Spleen (tissue), 11 donors: ENCODE results near the gene ATL2. TPM values are rescaled to one million over a fixed set of nuclear protein-coding genes. Genes with fewer than 3 reads are reported as not detected.

Source experiments
- DNase-seq: peaks from one replicate; pipeline ENCODE4 v3.0.0-alpha.2; 2020
- H3K27ac ChIP-seq, 8 donors: fragments of 200-600 bp; sonication (generic) in 7 of 8; 1 replicate in 4 of 8; 2 replicates in 4 of 8; pipeline versions ENCODE4 v1.5.0 to v1.8.0; 2016 to 2021; ENCODE audit warnings: inconsistent platforms in 4 of 8, mild to moderate bottlenecking in 4 of 8, moderate library complexity in 1 of 8
- H3K27me3 ChIP-seq, 7 donors: fragments of 200-600 bp; sonication (generic) in 6 of 7; replicated peaks in 1 of 7; 1 replicate in 4 of 7; 2 replicates in 3 of 7; pipeline versions ENCODE4 v1.5.0 to v1.8.0; 2016 to 2021; ENCODE audit warnings: inconsistent platforms in 3 of 7, mild to moderate bottlenecking in 1 of 7
- H3K36me3 ChIP-seq, 6 donors: fragments of 200-600 bp; sonication (generic) in 5 of 6; 1 replicate in 4 of 6; 2 replicates in 2 of 6; pipeline versions ENCODE4 v1.5.0 to v1.8.0; 2016 to 2021; ENCODE audit warnings: inconsistent platforms in 2 of 6
- H3K4me1 ChIP-seq, 6 donors: fragments of 200-600 bp; sonication (generic) in 5 of 6; 1 replicate in 3 of 6; 2 replicates in 3 of 6; pipeline versions ENCODE4 v1.5.0 to v1.8.0; 2016 to 2021; ENCODE audit warnings: inconsistent platforms in 3 of 6
- H3K4me3 ChIP-seq, 8 donors: fragments of 200-600 bp; sonication (generic) in 7 of 8; 1 replicate in 4 of 8; 2 replicates in 4 of 8; pipeline versions ENCODE4 v1.5.0 to v1.8.0; 2016 to 2021; ENCODE audit warnings: inconsistent platforms in 4 of 8, mild to moderate bottlenecking in 4 of 8, moderate library complexity in 2 of 8
- H3K9me3 ChIP-seq, 8 donors: fragments of 200-600 bp; sonication (generic) in 7 of 8; 1 replicate in 4 of 8; 2 replicates in 4 of 8; pipeline versions ENCODE4 v1.5.0 to v1.8.0; 2016 to 2021; ENCODE audit warnings: inconsistent platforms in 4 of 8
- CTCF ChIP-seq, 11 experiments: fragments of 200-600 bp in 7 of 11; fragments of 450-650 bp in 4 of 11; sonication (generic) in 4 of 11; IDR thresholded peaks in 8 of 11; conservative IDR thresholded peaks in 3 of 11; 1 replicate in 7 of 11; 2 replicates in 4 of 11; pipeline versions ENCODE4 v1.4.0 to v1.8.0; 2016 to 2021; ENCODE audit warnings: antibody characterized with exemption in 11 of 11, inconsistent platforms in 4 of 11, mild to moderate bottlenecking in 1 of 11
- POLR2A ChIP-seq, 3 donors: fragments of 450-650 bp; IDR thresholded peaks; one replicate each; pipeline ENCODE4 v1.5.1; 2017; ENCODE audit warnings: antibody characterized with exemption in 3 of 3, mild to moderate bottlenecking in 1 of 3
- POLR2AphosphoS5 ChIP-seq, 3 donors: sonication (generic); formaldehyde crosslinking; IDR thresholded peaks; one replicate each; pipeline ENCODE4 v1.5.1; 2017; ENCODE audit warnings: antibody characterized with exemption in 3 of 3
- WGBS, 5 donors: extraction: QIAGEN DNeasy Blood & Tissue Kit in 3 of 5; methylation state at CpG; one replicate each; pipeline versions ENCODE4 v1.1.5 to v1.1.7; 2013 to 2018; 5-methylcytosine and 5-hydroxymethylcytosine counted together
- intact Hi-C: fragments of 100-400 bp; cut with DNase I; formaldehyde crosslinking; loops from one replicate; pipeline ENCODE4 v1.15.0; 2023; ENCODE audit warnings: low total_unique reads
- polyA plus RNA-seq, 3 donors: library from polyadenylated mRNA; stranded (reverse); fragments of 200-250 nt; gene quantifications; one replicate each; pipeline ENCODE4 v1.2.1, GENCODE V29; 2013
- total RNA-seq, 7 donors: library from RNA; depleted of rRNA in 3 of 7; stranded (reverse); fragments of >200 nt in 3 of 7; fragmentation: NEBNext Ultra II Directional in 4 of 7; extraction: Animal tissue kit (Norgen Biotek cat#: 25700) in 4 of 7; gene quantifications; one replicate each; pipeline versions ENCODE4 v1.1.0 to v1.2.1, GENCODE V29; 2016 to 2021
- donor health status: healthy with polysubstance abuse.
- donor health status: DM: no; HTN: no; CAD: no; lungs with moderate emphysema.
- donor health status: DM: no; HTN: no; CAD: no.
- donor health status: Bipolar disorder and iron deficiency.
- donor health status: healthy.
- donor health status: DM: no; HTN: no; CAD: no.
- donor health status: DM: yes; HTN: yes; CAD: no.

The ATL2 gene
- total and polyA plus RNA-seq, 10 donors: 17.5 to 100 (median 64.2) TPM

- WGBS, 5 donors: 77 to 85% (median 77%) methylated on average over 9 of the region's 9 CpGs
Measured at GRCh38 chr2:38405917-38406596, 29.0 kb upstream of the ATL2 start.

DNA sequence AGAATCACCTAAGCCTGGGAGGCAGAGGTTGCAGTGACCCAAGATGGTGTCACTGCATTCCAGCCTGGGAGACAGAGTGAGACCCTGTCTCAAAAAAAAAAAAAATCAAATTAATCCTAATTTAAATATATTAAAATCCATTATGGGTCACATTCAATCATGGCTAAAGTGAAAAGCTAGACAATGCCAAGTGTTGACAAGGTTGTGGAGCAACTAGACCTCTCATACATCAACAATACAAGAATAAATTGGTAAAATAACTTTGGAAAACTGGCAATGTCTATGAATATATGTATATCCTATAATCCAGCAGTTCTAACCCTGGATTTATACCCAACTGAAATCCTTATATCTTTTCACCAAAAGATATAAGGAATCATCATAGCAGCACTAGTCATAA is 23.4 kb upstream of the ATL2 start:
- no peak for TF ChIP-seq POLR2A (IDR thresholded peaks at IDR 0.05)
- TF ChIP-seq CTCF (IDR thresholded peaks at IDR 0.05 in 8 of 11, conservative IDR thresholded peaks at IDR 0.05 in 3 of 11): no peak
- intact Hi-C loops: no loop called here
- Histone ChIP-seq H3K36me3 (no peaks in the 10 kb centered on the region), H3K4me1 (peaks cover 0 to 9% (median 0%) of the 10 kb centered on the region in 6 donors), H3K9me3 (peaks cover 0 to 16% (median 8%) of the 10 kb centered on the region in 8 donors), H3K4me3 (no peak overlapping the region), H3K27ac (no peak overlapping the region), H3K27me3 (no peaks in the 10 kb centered on the region)
- no peak for DNase-seq

More at GRCh38 chr2:38405917-38406596, 29.0 kb upstream of the ATL2 start:
- no peak overlapping the region for H3K4me3 ChIP-seq
- no peak for TF ChIP-seq POLR2A (IDR thresholded peaks at IDR 0.05)
- no peak for TF ChIP-seq CTCF (IDR thresholded peaks at IDR 0.05 in 8 of 11, conservative IDR thresholded peaks at IDR 0.05 in 3 of 11)
- TF ChIP-seq POLR2AphosphoS5 (IDR thresholded peaks at IDR 0.05): no peak
- no peaks in the 10 kb centered on the region for H3K36me3 ChIP-seq
- no peak for DNase-seq
- H3K27me3 ChIP-seq: no peaks in the 10 kb centered on the region
- intact Hi-C loops: no loop called here
- peak overlapping the region; percentile 42 to 89 (median 74) for H3K27ac ChIP-seq
- H3K4me1 ChIP-seq: peaks cover 0 to 45% (median 11%) of the 10 kb centered on the region in 6 donors
- peaks cover 0 to 3% (median 0%) of the 10 kb centered on the region in 8 donors for H3K9me3 ChIP-seq

DNA sequence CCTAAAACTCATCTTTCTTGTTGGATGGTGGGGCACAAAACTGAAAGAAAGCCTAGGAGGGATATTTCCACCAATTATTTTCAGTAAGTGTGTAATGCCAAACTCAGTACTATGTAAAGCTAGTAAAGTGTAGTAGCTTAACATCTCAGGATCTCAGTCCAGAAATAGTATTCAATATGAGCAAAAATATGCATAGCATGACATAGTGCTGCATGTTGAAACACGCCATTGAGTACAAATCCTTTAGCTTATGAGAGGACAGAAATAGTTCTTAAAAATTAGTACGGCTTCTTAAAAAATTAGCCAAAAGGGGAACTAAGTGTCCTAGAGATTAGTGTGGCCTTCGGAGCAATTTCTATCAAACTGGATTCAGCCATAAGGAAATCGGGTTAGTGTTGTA is 21.7 kb upstream of the ATL2 start:
- intact Hi-C loops: no loop called here
- H3K4me1 ChIP-seq: no peaks in the 10 kb centered on the region
- H3K27me3 ChIP-seq: no peaks in the 10 kb centered on the region
- no peaks in the 10 kb centered on the region for H3K36me3 ChIP-seq
- no peak overlapping the region for H3K4me3 ChIP-seq
- H3K27ac ChIP-seq: no peak overlapping the region
- DNase-seq: no peak
- peaks cover 0 to 16% (median 8%) of the 10 kb centered on the region in 8 donors for H3K9me3 ChIP-seq
- 90 to 96% (median 93%) methylated on average over 4 of the region's 4 CpGs for WGBS, 5 donors
- TF ChIP-seq CTCF (IDR thresholded peaks at IDR 0.05 in 8 of 11, conservative IDR thresholded peaks at IDR 0.05 in 3 of 11) (no peak), POLR2A (IDR thresholded peaks at IDR 0.05) (no peak), POLR2AphosphoS5 (IDR thresholded peaks at IDR 0.05) (no peak)

DNA sequence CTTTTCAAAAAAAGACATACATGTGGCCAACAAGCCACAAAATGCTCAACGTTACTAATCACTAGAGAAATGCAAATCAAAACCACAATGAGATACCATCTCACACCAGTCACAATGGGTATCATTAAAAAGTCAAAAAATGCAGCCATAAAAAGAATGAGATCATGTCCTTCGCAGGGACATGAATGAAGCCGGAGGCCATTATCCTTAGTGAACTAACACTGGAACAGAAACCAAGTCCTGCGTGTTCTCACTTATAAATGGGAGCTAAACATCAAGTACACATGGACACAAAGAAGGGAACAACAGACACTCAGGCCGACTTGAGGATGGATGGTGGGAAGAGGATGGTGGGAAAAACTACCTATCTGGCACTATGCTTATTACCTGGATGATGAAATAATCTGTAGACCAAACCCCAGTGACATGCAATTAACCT is 17.8 kb upstream of the ATL2 start:
- no peak overlapping the region for H3K27ac ChIP-seq
- no peak for DNase-seq
- peaks cover 0 to 1% (median 0%) of the 10 kb centered on the region in 8 donors for H3K9me3 ChIP-seq
- no peaks in the 10 kb centered on the region for H3K36me3 ChIP-seq
- WGBS, 5 donors: 58 to 76% (median 64%) methylated on average over 5 of the region's 5 CpGs
- no peak for TF ChIP-seq POLR2A (IDR thresholded peaks at IDR 0.05)
- no peak for TF ChIP-seq POLR2AphosphoS5 (IDR thresholded peaks at IDR 0.05)
- no peak for TF ChIP-seq CTCF (IDR thresholded peaks at IDR 0.05 in 8 of 11, conservative IDR thresholded peaks at IDR 0.05 in 3 of 11)
- H3K4me3 ChIP-seq: no peak overlapping the region
- intact Hi-C loops: no loop called here
- no peaks in the 10 kb centered on the region for H3K27me3 ChIP-seq
- no peaks in the 10 kb centered on the region for H3K4me1 ChIP-seq
